Pancreas (tissue), 10 donors: ENCODE measurements around the gene FBXO48. TPM values are rescaled to one million over a fixed set of nuclear protein-coding genes. Genes with fewer than 3 reads are reported as not detected.

Experiments
- ATAC-seq, 4 donors: fragments of 200-7000 bp; cut with Tn5 transposase; one replicate each; pipeline versions ENCODE4 v1.8.0 to v1.9.1; 2020; ENCODE audit warnings: mild to moderate bottlenecking in 4 of 4, moderate library complexity in 4 of 4
- DNase-seq, 6 donors: peaks; one replicate each; pipeline ENCODE4 v3.0.0-alpha.2; 2020
- FAIRE-seq: peaks from 2 replicates; lab custom pipeline; 2012; peaks lifted over from hg19 to GRCh38; lab: Jason Lieb, UNC
- H3K27ac ChIP-seq, 4 donors: fragments of 200-600 bp; sonication (generic); 1 replicate in 3 of 4; 2 replicates in 1 of 4; pipeline versions ENCODE4 v1.5.0 to v1.8.0; 2020
- H3K27me3 ChIP-seq, 4 donors: fragments of 200-600 bp; one replicate each; pipeline ENCODE4 v1.8.0; 2021
- H3K36me3 ChIP-seq, 3 donors: fragments of 200-600 bp; sonication (generic) in 1 of 3; one replicate each; pipeline versions ENCODE4 v1.5.0 to v1.8.0; 2020 to 2021
- H3K4me1 ChIP-seq, 3 donors: fragments of 200-600 bp; one replicate each; pipeline ENCODE4 v1.8.0; 2021
- H3K4me3 ChIP-seq, 4 donors: fragments of 200-600 bp; sonication (generic) in 2 of 4; one replicate each; pipeline versions ENCODE4 v1.5.0 to v1.8.0; 2020 to 2021
- H3K9me3 ChIP-seq, 4 donors: fragments of 200-600 bp; one replicate each; pipeline ENCODE4 v1.8.0; 2021
- CTCF ChIP-seq, 4 donors: fragments of 200-600 bp; sonication (generic) in 3 of 4; IDR thresholded peaks; one replicate each; pipeline versions ENCODE4 v1.5.0 to v1.8.0; 2021; ENCODE audit warnings: antibody characterized with exemption in 4 of 4
- WGBS, 2 donors: extraction: QIAGEN DNeasy Blood & Tissue Kit; methylation state at CpG; one replicate each; pipeline ENCODE4 v1.1.7; 2013; 5-methylcytosine and 5-hydroxymethylcytosine counted together
- intact Hi-C, 3 donors: fragments of 100-400 bp; cut with DNase I; formaldehyde crosslinking; loops; one replicate each; pipeline versions ENCODE4 v1.11.1 to v1.14.2; 2022
- polyA plus RNA-seq, 2 donors: library from polyadenylated mRNA; stranded (reverse); fragments of 200-250 nt; gene quantifications; one replicate each; pipeline ENCODE4 v1.2.3, GENCODE V29; 2013
- total RNA-seq, 6 donors: library from RNA; stranded (reverse); fragmentation: NEBNext Ultra II Directional in 4 of 6; extraction: Animal tissue kit (Norgen Biotek cat#: 25700) in 4 of 6; gene quantifications; one replicate each; pipeline versions ENCODE4 v1.2.1 to v1.2.4, GENCODE V29; 2021 to 2023
- donor health status: healthy with polysubstance abuse.
- donor health status: DM: no; HTN: no; CAD: no; lungs with moderate emphysema.
- donor health status: DM: no; HTN: no; CAD: no.
- donor health status: control.
- donor health status: control.
- donor health status: Bipolar disorder and iron deficiency.
- donor health status: DM: yes; HTN: yes; CAD: no.
- donor health status: DM: no; HTN: no; CAD: no.
- donor health status: DM: no; HTN: no; CAD: no.
- donor health status: DM: yes; HTN: yes; CAD: no.

Gene FBXO48
- total and polyA plus RNA-seq, 8 donors: 0.46 to 1.1 (median 0.70) TPM

- ATAC-seq (no peak), DNase-seq (no peak), FAIRE-seq (no peak)
- no peaks in the 10 kb centered on the region for H3K4me1 ChIP-seq
- no peaks in the 10 kb centered on the region for H3K9me3 ChIP-seq
- intact Hi-C loops: no loop called here
- no peak for TF ChIP-seq CTCF (IDR thresholded peaks at IDR 0.05)
- no peaks in the 10 kb centered on the region for H3K36me3 ChIP-seq
- WGBS, 2 donors: 82 to 88% methylated on average over 3 of the region's 3 CpGs
- H3K27me3 ChIP-seq: no peaks in the 10 kb centered on the region
- H3K27ac ChIP-seq: no peak overlapping the region
- no peak overlapping the region for H3K4me3 ChIP-seq
Observed at GRCh38 chr2:68483011-68483410, 15.9 kb upstream of the FBXO48 start.

GRCh38 chr2:68482296-68482820 is 15.3 kb upstream of the FBXO48 start:
- no peak for DNase-seq
- TF ChIP-seq CTCF (IDR thresholded peaks at IDR 0.05): no peak
- intact Hi-C loops: no loop called here
- no peak for FAIRE-seq
- H3K9me3 ChIP-seq: no peaks in the 10 kb centered on the region
- 77 to 82% methylated on average over 2 of the region's 2 CpGs for WGBS, 2 donors
- no peaks in the 10 kb centered on the region for H3K36me3 ChIP-seq
- H3K27me3 ChIP-seq: no peaks in the 10 kb centered on the region
- H3K27ac ChIP-seq: no peak overlapping the region
- H3K4me3 ChIP-seq: no peak overlapping the region
- H3K4me1 ChIP-seq: no peaks in the 10 kb centered on the region
- ATAC-seq: no peak

- no peak overlapping the region for H3K27ac ChIP-seq
- peaks cover 5 to 8% (median 5%) of the 10 kb centered on the region in 3 donors for H3K4me1 ChIP-seq
- intact Hi-C loops: no loop called here
- no peaks in the 10 kb centered on the region for H3K36me3 ChIP-seq
- H3K9me3 ChIP-seq: no peaks in the 10 kb centered on the region
- no peak for TF ChIP-seq CTCF (IDR thresholded peaks at IDR 0.05)
- FAIRE-seq (no peak), DNase-seq (no peak), ATAC-seq (no peak)
- H3K4me3 ChIP-seq: no peak overlapping the region
- H3K27me3 ChIP-seq: no peaks in the 10 kb centered on the region
- WGBS, 2 donors: 96 to 100% methylated on average over 1 of the region's 1 CpG
Observed at GRCh38 chr2:68478688-68479087, 11.6 kb upstream of the FBXO48 start.

DNA sequence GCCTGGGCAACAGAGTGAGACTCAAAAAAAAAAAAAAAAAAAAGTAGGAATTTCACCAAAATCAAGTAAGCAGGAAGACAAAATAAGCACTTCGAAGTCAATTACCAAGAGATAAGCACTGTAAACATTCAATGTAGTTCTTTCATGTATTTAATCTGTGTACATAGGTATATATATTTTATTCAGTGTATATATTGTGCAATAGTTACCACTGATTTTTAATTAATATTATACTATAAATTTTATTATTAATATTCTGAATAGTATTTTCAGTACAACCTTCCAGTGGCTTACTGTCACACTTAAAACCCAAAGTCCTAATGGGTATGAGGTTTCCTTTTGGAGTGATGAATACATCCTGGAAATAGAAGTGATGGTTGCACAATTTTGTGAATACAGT is 9.4 kb upstream of the FBXO48 start:
- WGBS, 2 donors: 55 to 58% methylated on average over 1 of the region's 1 CpG
- ATAC-seq (no peak), FAIRE-seq (no peak), DNase-seq (no peak)
- Histone ChIP-seq H3K4me3 (no peak overlapping the region), H3K27ac (no peak overlapping the region), H3K4me1 (peaks cover 5 to 8% (median 5%) of the 10 kb centered on the region in 3 donors), H3K27me3 (no peaks in the 10 kb centered on the region), H3K36me3 (no peaks in the 10 kb centered on the region), H3K9me3 (no peaks in the 10 kb centered on the region)
- intact Hi-C loops: no loop called here
- TF ChIP-seq CTCF (IDR thresholded peaks at IDR 0.05): no peak

GRCh38 chr2:68475576-68475975 is 8.5 kb upstream of the FBXO48 start:
- no peaks in the 10 kb centered on the region for H3K27me3 ChIP-seq
- 18 to 20% methylated on average over 2 of the region's 2 CpGs for WGBS, 2 donors
- H3K4me3 ChIP-seq: no peak overlapping the region
- intact Hi-C loops: no loop called here
- no peak for TF ChIP-seq CTCF (IDR thresholded peaks at IDR 0.05)
- H3K27ac ChIP-seq: no peak overlapping the region
- DNase-seq (no peak), FAIRE-seq (no peak), ATAC-seq (no peak)
- no peaks in the 10 kb centered on the region for H3K36me3 ChIP-seq
- peaks cover 5 to 8% (median 5%) of the 10 kb centered on the region in 3 donors for H3K4me1 ChIP-seq
- H3K9me3 ChIP-seq: no peaks in the 10 kb centered on the region
